ENCODE data around the gene ELOVL1. TPM values are rescaled to one million over a fixed set of nuclear protein-coding genes. Genes with fewer than 3 reads are reported as not detected.
"Not testable (repeated sequence)": the region's sequence is repeated elsewhere in the genome, so short reads cannot be mapped to it uniquely, and the experiment has no call there.

Gene ELOVL1
- total and polyA plus RNA-seq, 4 donors, result 12.8 to 50.3 (median 35.3) TPM

- no peaks in the 10 kb centered on the region for H3K27me3 ChIP-seq (ENCODE audit: control insufficient read depth in 4 of 4, insufficient read depth in 4 of 4, low read length in 3 of 4)
- 89% methylated on average over 4 of the region's 4 CpGs for WGBS
- no peak overlapping the region for H3K27ac ChIP-seq (ENCODE audit: low read depth in 1 of 2, low read length in 2 of 2)
- no peaks in the 10 kb centered on the region for H3K9me3 ChIP-seq (ENCODE audit: control insufficient read depth in 4 of 4, low read length in 3 of 4)
- no peak for DNase-seq (ENCODE audit: low spot score)
- H3K4me1 ChIP-seq (ENCODE audit: control insufficient read depth in 4 of 4, insufficient read depth in 4 of 4, low read length in 3 of 4), result peaks cover 11 to 32% (median 24%) of the 10 kb centered on the region in 4 donors
- no peak overlapping the region for H3K4me3 ChIP-seq (ENCODE audit: low read depth in 1 of 3, low read length in 3 of 3)
- peaks cover 0 to 2% (median 0%) of the 10 kb centered on the region in 4 donors for H3K36me3 ChIP-seq (ENCODE audit: control insufficient read depth in 4 of 4, insufficient read depth in 3 of 4, low read depth in 1 of 4, low read length in 3 of 4)
- H3K9ac ChIP-seq (ENCODE audit: low read depth in 1 of 2, low read length in 2 of 2), result no peak overlapping the region
- TF ChIP-seq FOXA1 (IDR thresholded peaks at IDR 0.05) (no peak), NR2F2 (IDR thresholded peaks at IDR 0.05) (no peak), YY1 (IDR thresholded peaks at IDR 0.05) (no peak), GABPA (IDR thresholded peaks at IDR 0.05 in 1 of 2, conservative IDR thresholded peaks at IDR 0.05 in 1 of 2) (no peak), TAF1 (conservative IDR thresholded peaks at IDR 0.05) (no peak), ZBTB33 (IDR thresholded peaks at IDR 0.05) (no peak), MAX (IDR thresholded peaks at IDR 0.05) (no peak), REST (IDR thresholded peaks at IDR 0.05) (no peak), RAD21 (IDR thresholded peaks at IDR 0.05) (no peak), FOXA2 (IDR thresholded peaks at IDR 0.05) (no peak), HNF4A (conservative IDR thresholded peaks at IDR 0.05) (no peak), CTCF (IDR thresholded peaks at IDR 0.05; ENCODE audit: low read depth, low read length, missing input control) (no peak), JUND (IDR thresholded peaks at IDR 0.05) (no peak), RXRA (IDR thresholded peaks at IDR 0.05) (no peak), SP1 (IDR thresholded peaks at IDR 0.05) (no peak)
Observed at GRCh38 chr1:43370564-43370963, 2.8 kb upstream of the ELOVL1 start.

GRCh38 chr1:43369779-43370178, 2.0 kb upstream of the ELOVL1 start:
- not testable (repeated sequence) for H3K27ac ChIP-seq (ENCODE audit: low read depth in 1 of 2, low read length in 2 of 2); DNase-seq (ENCODE audit: low spot score); H3K36me3 ChIP-seq (ENCODE audit: control insufficient read depth in 4 of 4, insufficient read depth in 3 of 4, low read depth in 1 of 4, low read length in 3 of 4); H3K9me3 ChIP-seq (ENCODE audit: control insufficient read depth in 4 of 4, low read length in 3 of 4); H3K27me3 ChIP-seq (ENCODE audit: control insufficient read depth in 4 of 4, insufficient read depth in 4 of 4, low read length in 3 of 4); H3K9ac ChIP-seq (ENCODE audit: low read depth in 1 of 2, low read length in 2 of 2); H3K4me3 ChIP-seq (ENCODE audit: low read depth in 1 of 3, low read length in 3 of 3)
- 97% methylated on average over 6 of the region's 6 CpGs for WGBS
- H3K4me1 ChIP-seq (ENCODE audit: control insufficient read depth in 4 of 4, insufficient read depth in 4 of 4, low read length in 3 of 4), result peaks cover 11 to 32% (median 24%) of the 10 kb centered on the region in 4 donors
